Breast epithelium (tissue), 3 donors: ENCODE measurements around the gene SLC38A3.

Source experiments
- CTCF ChIP-seq, 3 donors: fragments of 450-650 bp; IDR thresholded peaks; one replicate each; pipeline ENCODE4 v1.5.1; 2016 to 2017; ENCODE audit warnings: antibody characterized with exemption in 3 of 3, mild to moderate bottlenecking in 3 of 3, moderate library complexity in 3 of 3
- POLR2A ChIP-seq: fragments of 450-650 bp; IDR thresholded peaks from one replicate; pipeline ENCODE4 v1.6.1; 2016; ENCODE audit warnings: antibody characterized with exemption, mild to moderate bottlenecking, moderate library complexity
- POLR2AphosphoS5 ChIP-seq, 3 donors: sonication (generic); formaldehyde crosslinking; IDR thresholded peaks; one replicate each; pipeline ENCODE4 v1.6.1; 2017; ENCODE audit warnings: antibody characterized with exemption in 3 of 3

DNA sequence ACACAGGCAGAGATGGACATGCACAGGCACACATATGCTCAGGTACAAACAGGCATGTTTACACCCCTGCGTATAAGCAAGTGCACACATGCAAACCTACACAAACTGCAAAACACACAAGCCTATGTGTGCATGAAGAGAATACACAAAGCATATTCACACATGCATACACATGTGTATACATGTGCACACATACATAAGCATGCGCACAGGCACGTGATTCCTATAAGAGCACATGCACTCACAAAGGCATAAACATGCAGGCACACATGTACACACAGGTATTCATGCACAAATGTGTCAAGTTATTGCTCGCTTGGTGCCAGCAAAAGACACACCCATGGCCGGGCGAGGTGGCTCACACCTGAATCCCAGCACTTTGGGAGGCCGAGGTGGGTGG, 15.1 kb upstream of the SLC38A3 start:
- TF ChIP-seq CTCF (IDR thresholded peaks at IDR 0.05): no peak
- no peak for TF ChIP-seq POLR2AphosphoS5 (IDR thresholded peaks at IDR 0.05)
- TF ChIP-seq POLR2A: no peak
